HepG2 (cell line): Measurements from ENCODE around the gene TNFAIP8L1. TPM values are rescaled to one million over a fixed set of nuclear protein-coding genes. Genes with fewer than 3 reads are reported as not detected.

Source experiments
- CBFB ChIP-seq: sonication (generic); formaldehyde crosslinking; IDR thresholded peaks from 2 replicates; pipeline ENCODE4 v1.4.0; 2020; ENCODE audit warnings: missing genetic modification reagents
- FOXO1 ChIP-seq: sonication (generic); formaldehyde crosslinking; IDR thresholded peaks from 2 replicates; pipeline ENCODE4 v1.4.0; 2020; ENCODE audit warnings: missing genetic modification reagents
- HIVEP1 ChIP-seq: sonication (generic); formaldehyde crosslinking; IDR thresholded peaks from 2 replicates; pipeline ENCODE4 v1.4.0; 2020; ENCODE audit warnings: mild to moderate bottlenecking, missing genetic modification reagents
- HOMEZ ChIP-seq: IDR thresholded peaks from 2 replicates; pipeline ENCODE4 v1.6.1; 2016; ENCODE audit warnings: low read depth
- LRRFIP1 ChIP-seq: sonication (generic); formaldehyde crosslinking; conservative IDR thresholded peaks from 2 replicates; pipeline ENCODE4 v1.4.0; 2020; ENCODE audit warnings: missing genetic modification reagents
- MEIS2 ChIP-seq: sonication (generic); formaldehyde crosslinking; IDR thresholded peaks from 2 replicates; pipeline ENCODE4 v1.9.0; 2021; ENCODE audit warnings: mild to moderate bottlenecking, missing genetic modification reagents
- NFIB ChIP-seq: sonication (generic); formaldehyde crosslinking; IDR thresholded peaks from 2 replicates; pipeline ENCODE4 v1.9.0; 2021; ENCODE audit warnings: missing genetic modification reagents, mild to moderate bottlenecking, borderline replicate concordance
- NKX3-1 ChIP-seq: sonication (generic); formaldehyde crosslinking; IDR thresholded peaks from 2 replicates; pipeline ENCODE4 v1.5.0; 2020; ENCODE audit warnings: missing genetic modification reagents
- POLR2AphosphoS5 ChIP-seq: IDR thresholded peaks from 2 replicates; pipeline ENCODE4 v1.6.1; 2012; ENCODE audit warnings: low read depth, low read length
- RAD51 ChIP-seq: fragments of 450-650 bp; IDR thresholded peaks from 2 replicates; pipeline ENCODE4 v1.6.1; 2016; ENCODE audit warnings: borderline replicate concordance
- TEAD2 ChIP-seq: sonication (generic); formaldehyde crosslinking; IDR thresholded peaks from 2 replicates; pipeline ENCODE4 v1.9.0; 2021; ENCODE audit warnings: missing genetic modification reagents
- TFE3 ChIP-seq: IDR thresholded peaks from 2 replicates; pipeline ENCODE4 v1.6.1; 2016
- TGIF2 ChIP-seq: IDR thresholded peaks from 2 replicates; pipeline ENCODE4 v1.6.1; 2016; ENCODE audit warnings: control low read depth, missing compliant biosample characterization
- polyA plus RNA-seq, 8 experiments: library from polyadenylated mRNA; depleted of rRNA in 3 of 8; stranded (reverse) in 7 of 8; unstranded in 1 of 8; fragments of >200 nt; fragmentation: Illumina TruSeq in 4 of 8; extraction: Trizol in 4 of 8; gene quantifications; 2 replicates each; pipeline versions ENCODE4 v1.2.1 to v1.2.3, GENCODE V29; 2011 to 2016; ENCODE audit warnings: low read depth in 4 of 8, missing spikeins in 1 of 8, mixed read lengths in 1 of 8; ENCODE audit not compliant: insufficient read depth in 1 of 8
- total RNA-seq, 5 experiments: library from RNA; depleted of rRNA; stranded (reverse); fragments of >200 nt; fragmentation: Illumina TruSeq; extraction: Trizol; gene quantifications; 2 replicates each; pipeline ENCODE4 v1.2.3, GENCODE V29; 2016; ENCODE audit warnings: low read depth in 1 of 5

Gene TNFAIP8L1
- total and polyA plus RNA-seq, 2 of the 13 experiments (the other 11 are each of a cell fraction or from before 2014, with no cell fraction given): 13.4 to 21.4 TPM

- TF ChIP-seq TFE3 (CRISPR knock-in tag): no peak
- TF ChIP-seq RAD51: no peak
- no peak for TF ChIP-seq NKX3-1 (CRISPR knock-in tag)
- TF ChIP-seq HOMEZ: no peak
- no peak for TF ChIP-seq MEIS2 (CRISPR knock-in tag)
- TF ChIP-seq CBFB: no peak
- no peak for TF ChIP-seq TEAD2 (CRISPR knock-in tag)
- TF ChIP-seq NFIB (CRISPR knock-in tag): no peak
- TF ChIP-seq LRRFIP1 (CRISPR knock-in tag): no peak
- peak; percentile 22; the same call in 1 of the 2 replicates for TF ChIP-seq TGIF2 (CRISPR knock-in tag)
- no peak for TF ChIP-seq POLR2AphosphoS5
- 0 out of 2 replicates have a peak, but pooled peaks have one; percentile 15 for TF ChIP-seq HIVEP1 (CRISPR knock-in tag)
- 0 out of 2 replicates have a peak, but pooled peaks have one; percentile 28 for TF ChIP-seq FOXO1 (CRISPR knock-in tag)
Observed at GRCh38 chr19:4640247-4641000, 1.1 kb downstream of the TNFAIP8L1 start (continued).
